Measurements from ENCODE around the gene SHISA8. TPM values are rescaled to one million over a fixed set of nuclear protein-coding genes. Genes with fewer than 3 reads are reported as not detected.
"Not testable (repeated sequence)": the region's sequence is repeated elsewhere in the genome, so short reads cannot be mapped to it uniquely, and the experiment has no call there.

SHISA8 gene
- total and polyA plus RNA-seq, 10 of the 15 experiments (the other 5 are each of a cell fraction or from before 2014, with no cell fraction given) = 0.06 to 10.1 (median 0.25) TPM

DNA sequence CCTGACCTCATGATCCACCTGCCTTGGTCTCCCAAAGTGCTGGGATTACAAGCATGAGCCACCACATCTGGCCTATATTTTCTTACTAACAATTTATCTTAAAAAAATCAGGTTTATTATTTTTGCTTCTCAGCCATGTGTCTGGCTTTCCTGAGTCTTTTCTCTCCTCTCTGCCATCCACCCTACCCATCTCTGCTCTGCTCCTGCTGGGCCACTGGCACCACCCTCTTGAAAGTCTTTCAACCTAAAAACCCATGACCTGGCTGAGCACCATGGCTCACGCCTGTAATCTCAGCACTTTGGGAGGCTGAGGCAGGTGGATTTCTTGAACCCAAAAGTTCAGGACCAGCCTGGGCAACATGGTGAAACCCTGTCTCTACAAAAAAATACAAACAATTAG lies 44.8 kb downstream of the SHISA8 start:
- CTCF ChIA-PET = interaction anchor here (2.5 to 3.7 kb wide), 3 partner anchors 7 to 172 kb away, joined by 10 to 16 read pairs (median 14); partner anchors contain the start of gene MEI1

DNA sequence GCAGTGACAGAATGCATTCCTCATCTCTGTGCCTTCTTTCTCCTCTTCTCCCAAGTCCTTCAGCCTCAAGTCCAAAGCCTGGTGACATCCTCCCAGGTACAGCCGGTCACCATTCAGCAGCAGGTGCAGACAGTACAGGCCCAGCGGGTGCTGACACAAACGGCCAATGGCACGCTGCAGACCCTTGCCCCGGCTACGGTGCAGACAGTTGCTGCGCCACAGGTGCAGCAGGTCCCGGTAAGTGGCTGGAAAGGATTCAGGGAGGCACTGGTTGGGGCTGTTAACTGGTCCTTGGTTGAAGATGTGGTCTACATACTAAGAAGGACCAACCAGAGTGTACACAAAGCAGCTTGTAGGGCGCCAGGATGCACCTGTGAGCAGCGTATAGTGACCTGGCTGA lies 46.3 kb downstream of the SHISA8 start:
- Histone ChIP-seq H3K27me3 (replicated peaks in 1 of 2; ENCODE audit: control insufficient read depth in 2 of 2, insufficient read depth in 2 of 2, low read length in 1 of 2) (no peaks in the 10 kb centered on the region), H3K9ac (ENCODE audit: control insufficient read depth, insufficient read depth, low read length) (no peak overlapping the region), H3K4me1 (ENCODE audit: control insufficient read depth, insufficient read depth, low read length) (peaks cover 2% of the 10 kb centered on the region), H3K27ac (ENCODE audit: control insufficient read depth, insufficient read depth) (no peak overlapping the region), H2AFZ (ENCODE audit: control insufficient read depth, low read depth, low read length) (no peak overlapping the region), H3K4me2 (ENCODE audit: control insufficient read depth, insufficient read depth) (no peak overlapping the region), H3K4me3 (no peak overlapping the region), H3K9me3 (replicated peaks; ENCODE audit: control insufficient read depth, insufficient read depth, low read length) (no peaks in the 10 kb centered on the region), H4K20me1 (ENCODE audit: control insufficient read depth, insufficient read depth) (no peaks in the 10 kb centered on the region; the same call in none of the 2 replicates), H3K36me3 (ENCODE audit: control insufficient read depth in 2 of 2, insufficient read depth in 2 of 2, low read length in 1 of 2) (peaks cover 29 to 30% of the 10 kb centered on the region in 2 experiments), H3K79me2 (ENCODE audit: control insufficient read depth, insufficient read depth, low read length) (peaks cover 24% of the 10 kb centered on the region)
- FAIRE-seq (no peak), DNase-seq (ENCODE audit: low read depth, low spot score) (no peak), ATAC-seq (no peak)
- intact Hi-C loops (cut with micrococcal nuclease; ENCODE audit: unreplicated experiment) = no loop called here
- no TSS peak for BruUV-seq (replicated peaks)
- ChIA-PET CTCF (no interaction called here), RAD21 (ENCODE audit: unreplicated experiment) (no interaction called here), POLR2A (interaction anchor here (0.5 kb wide), 1 partner anchor 79 kb away, joined by 3 read pairs; no protein-coding TSS in a partner anchor), SMC1A (ENCODE audit: uncharacterized antibody, unreplicated experiment) (no interaction called here)
- over 99% methylated on average over 10 of the region's 10 CpGs for WGBS (ENCODE audit: insufficient coverage, insufficient replicate concordance, low lambda C conversion rate, missing lambda C conversion rate)
- in situ Hi-C loops (cut with MboI) = no loop called here
- TF ChIP-seq TBL1XR1 (IDR thresholded peaks at IDR 0.05; ENCODE audit: low read depth, low read length) = no peak
- no peak for TF ChIP-seq SREBF1 (IDR thresholded peaks at IDR 0.05; ENCODE audit: low read length)
- TF ChIP-seq EP300 (IDR thresholded peaks at IDR 0.05; ENCODE audit: borderline replicate concordance in 1 of 2, control insufficient read depth in 1 of 2, low read depth in 2 of 2, low read length in 2 of 2) = no peak
- no peak for TF ChIP-seq CHD2 (IDR thresholded peaks at IDR 0.05; ENCODE audit: borderline replicate concordance, low read depth, low read length)
- TF ChIP-seq, protein P1, sequence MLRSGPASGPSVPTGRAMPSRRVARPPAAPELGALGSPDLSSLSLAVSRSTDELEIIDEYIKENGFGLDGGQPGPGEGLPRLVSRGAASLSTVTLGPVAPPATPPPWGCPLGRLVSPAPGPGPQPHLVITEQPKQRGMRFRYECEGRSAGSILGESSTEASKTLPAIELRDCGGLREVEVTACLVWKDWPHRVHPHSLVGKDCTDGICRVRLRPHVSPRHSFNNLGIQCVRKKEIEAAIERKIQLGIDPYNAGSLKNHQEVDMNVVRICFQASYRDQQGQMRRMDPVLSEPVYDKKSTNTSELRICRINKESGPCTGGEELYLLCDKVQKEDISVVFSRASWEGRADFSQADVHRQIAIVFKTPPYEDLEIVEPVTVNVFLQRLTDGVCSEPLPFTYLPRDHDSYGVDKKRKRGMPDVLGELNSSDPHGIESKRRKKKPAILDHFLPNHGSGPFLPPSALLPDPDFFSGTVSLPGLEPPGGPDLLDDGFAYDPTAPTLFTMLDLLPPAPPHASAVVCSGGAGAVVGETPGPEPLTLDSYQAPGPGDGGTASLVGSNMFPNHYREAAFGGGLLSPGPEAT (IDR thresholded peaks at IDR 0.05; ENCODE audit: low read depth) = no peak
- no peak for TF ChIP-seq POLR2AphosphoS5 (IDR thresholded peaks at IDR 0.05; ENCODE audit: low read length)
- no peak for TF ChIP-seq PAX5 (IDR thresholded peaks at IDR 0.05; ENCODE audit: borderline replicate concordance, low read depth, low read length)
- no peak for TF ChIP-seq POU2F2 (IDR thresholded peaks at IDR 0.05; ENCODE audit: borderline replicate concordance, low read depth, low read length)
- TF ChIP-seq YY1 (IDR thresholded peaks at IDR 0.05; ENCODE audit: low read depth, low read length) = no peak
- TF ChIP-seq, protein P2, sequence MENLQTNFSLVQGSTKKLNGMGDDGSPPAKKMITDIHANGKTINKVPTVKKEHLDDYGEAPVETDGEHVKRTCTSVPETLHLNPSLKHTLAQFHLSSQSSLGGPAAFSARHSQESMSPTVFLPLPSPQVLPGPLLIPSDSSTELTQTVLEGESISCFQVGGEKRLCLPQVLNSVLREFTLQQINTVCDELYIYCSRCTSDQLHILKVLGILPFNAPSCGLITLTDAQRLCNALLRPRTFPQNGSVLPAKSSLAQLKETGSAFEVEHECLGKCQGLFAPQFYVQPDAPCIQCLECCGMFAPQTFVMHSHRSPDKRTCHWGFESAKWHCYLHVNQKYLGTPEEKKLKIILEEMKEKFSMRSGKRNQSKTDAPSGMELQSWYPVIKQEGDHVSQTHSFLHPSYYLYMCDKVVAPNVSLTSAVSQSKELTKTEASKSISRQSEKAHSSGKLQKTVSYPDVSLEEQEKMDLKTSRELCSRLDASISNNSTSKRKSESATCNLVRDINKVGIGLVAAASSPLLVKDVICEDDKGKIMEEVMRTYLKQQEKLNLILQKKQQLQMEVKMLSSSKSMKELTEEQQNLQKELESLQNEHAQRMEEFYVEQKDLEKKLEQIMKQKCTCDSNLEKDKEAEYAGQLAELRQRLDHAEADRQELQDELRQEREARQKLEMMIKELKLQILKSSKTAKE (IDR thresholded peaks at IDR 0.05; ENCODE audit: low read depth, poor library complexity, severe bottlenecking) = no peak
- no peak for TF ChIP-seq LARP7 (IDR thresholded peaks at IDR 0.05)

More for the DNA sequence above, 44.8 kb downstream of the SHISA8 start:
- DNase-seq (ENCODE audit: low read depth, low spot score); H4K20me1 ChIP-seq (ENCODE audit: control insufficient read depth, insufficient read depth); H3K9ac ChIP-seq (ENCODE audit: control insufficient read depth, insufficient read depth, low read length); ATAC-seq; H3K4me1 ChIP-seq (ENCODE audit: control insufficient read depth, insufficient read depth, low read length); FAIRE-seq; H3K27me3 ChIP-seq (replicated peaks in 1 of 2; ENCODE audit: control insufficient read depth in 2 of 2, insufficient read depth in 2 of 2, low read length in 1 of 2); H3K4me2 ChIP-seq (ENCODE audit: control insufficient read depth, insufficient read depth); H2AFZ ChIP-seq (ENCODE audit: control insufficient read depth, low read depth, low read length); H3K9me3 ChIP-seq (replicated peaks; ENCODE audit: control insufficient read depth, insufficient read depth, low read length); in situ Hi-C loops (cut with MboI); intact Hi-C loops (cut with micrococcal nuclease; ENCODE audit: unreplicated experiment); H3K27ac ChIP-seq (ENCODE audit: control insufficient read depth, insufficient read depth); BruUV-seq (replicated peaks); H3K4me3 ChIP-seq: not testable (repeated sequence)
- WGBS (ENCODE audit: insufficient coverage, insufficient replicate concordance, low lambda C conversion rate, missing lambda C conversion rate) = 93% methylated on average over 1 of the region's 1 CpG
- ChIA-PET RAD21 (ENCODE audit: unreplicated experiment) (interaction anchor here (2.0 to 4.4 kb wide), 2 partner anchors 8 to 10 kb away, joined by 6 to 39 read pairs; no protein-coding TSS in a partner anchor), POLR2A (interaction anchor here (0.7 kb wide), 3 partner anchors 9 to 53 kb away, joined by 3 to 5 read pairs (median 4); no protein-coding TSS in a partner anchor), SMC1A (ENCODE audit: uncharacterized antibody, unreplicated experiment) (interaction anchor here (0.6 to 2.1 kb wide), 4 partner anchors 11 to 23 kb away, joined by 3 to 4 read pairs (median 3); no protein-coding TSS in a partner anchor)
- peaks cover 11% of the 10 kb centered on the region for H3K79me2 ChIP-seq (ENCODE audit: control insufficient read depth, insufficient read depth, low read length)
- H3K36me3 ChIP-seq (ENCODE audit: control insufficient read depth in 2 of 2, insufficient read depth in 2 of 2, low read length in 1 of 2) = peaks cover 33 to 38% of the 10 kb centered on the region in 2 experiments
